ENCODE data around the gene CCDC30. TPM values are rescaled to one million over a fixed set of nuclear protein-coding genes. Genes with fewer than 3 reads are reported as not detected.
A peak's percentile ranks its signal among the peaks of the same experiment; 100 is the strongest.
"Not testable (repeated sequence)": the region's sequence is repeated elsewhere in the genome, so short reads cannot be mapped to it uniquely, and the experiment has no call there.

Gene CCDC30
- total RNA-seq, 1 experiment from 2014 or later: 1.3 TPM

- peaks cover 46% of the 10 kb centered on the region for H3K9me3 ChIP-seq (ENCODE audit: control insufficient read depth, insufficient read depth, low read depth, low read length)
- H3K27ac ChIP-seq (ENCODE audit: low read length): no peak overlapping the region
- ChIA-PET POLR2A (interaction anchor here (0.5 to 0.6 kb wide), 2 partner anchors 264 to 577 kb away, joined by 4 to 5 read pairs; no protein-coding TSS in a partner anchor), CTCF (no interaction called here)
- DNase-seq (ENCODE audit: low read depth, low spot score): no peak
- H3K36me3 ChIP-seq (ENCODE audit: control insufficient read depth, insufficient read depth, low read length): no peaks in the 10 kb centered on the region
- in situ Hi-C loops (cut with HindIII; ENCODE audit: low pct_unique_long_range_greater_than_20kb, low sequenced_read_pairs): no loop called here
- no peaks in the 10 kb centered on the region for H3K27me3 ChIP-seq (ENCODE audit: control insufficient read depth, insufficient read depth, low read length)
- no peak for ATAC-seq
- no peak overlapping the region for H3K4me3 ChIP-seq (ENCODE audit: low read depth in 2 of 2, low read length in 2 of 2)
- BruUV-seq (replicated peaks): no TSS peak
- no peaks in the 10 kb centered on the region for H3K4me1 ChIP-seq (ENCODE audit: control insufficient read depth, insufficient read depth, low read length)
- TF ChIP-seq REST (IDR thresholded peaks at IDR 0.05; ENCODE audit: insufficient read depth in 1 of 2, low read depth in 2 of 2, low read length in 1 of 2): no peak
- intact Hi-C loops (cut with micrococcal nuclease; ENCODE audit: unreplicated experiment): no loop called here
Observed at GRCh38 chr1:42506576-42506975, 43.5 kb downstream of the CCDC30 start.

- POLR2A ChIA-PET; H3K4me1 ChIP-seq (ENCODE audit: control insufficient read depth, insufficient read depth, low read length); H3K27me3 ChIP-seq (ENCODE audit: control insufficient read depth, insufficient read depth, low read length); H3K4me3 ChIP-seq (ENCODE audit: low read depth in 2 of 2, low read length in 2 of 2); BruUV-seq (replicated peaks); H3K27ac ChIP-seq (ENCODE audit: low read length); intact Hi-C loops (cut with micrococcal nuclease; ENCODE audit: unreplicated experiment); H3K36me3 ChIP-seq (ENCODE audit: control insufficient read depth, insufficient read depth, low read length); ATAC-seq; in situ Hi-C loops (cut with HindIII; ENCODE audit: low pct_unique_long_range_greater_than_20kb, low sequenced_read_pairs); DNase-seq (ENCODE audit: low read depth, low spot score); CTCF ChIA-PET: not testable (repeated sequence)
- H3K9me3 ChIP-seq (ENCODE audit: control insufficient read depth, insufficient read depth, low read depth, low read length): peaks cover 24% of the 10 kb centered on the region; the same call in 1 of the 2 replicates
- peak; percentile 50 for TF ChIP-seq CTCF (IDR thresholded peaks at IDR 0.05)
Observed at GRCh38 chr1:42511581-42512155, 48.6 kb downstream of the CCDC30 start.

- no TSS peak for BruUV-seq (replicated peaks)
- no peaks in the 10 kb centered on the region for H3K27me3 ChIP-seq (ENCODE audit: control insufficient read depth, insufficient read depth, low read length)
- H3K27ac ChIP-seq (ENCODE audit: low read length): no peak overlapping the region
- POLR2A ChIA-PET: no interaction called here
- no peak for TF ChIP-seq CTCF (IDR thresholded peaks at IDR 0.05)
- TF ChIP-seq TCF7L2 (IDR thresholded peaks at IDR 0.05; ENCODE audit: low read depth, low read length): no peak
- TF ChIP-seq POLR2AphosphoS5 (IDR thresholded peaks at IDR 0.05; ENCODE audit: low read depth, low read length): no peak
- no peak for TF ChIP-seq SIN3A (IDR thresholded peaks at IDR 0.05; ENCODE audit: borderline replicate concordance, insufficient read depth, low read depth, low read length)
- no peak for TF ChIP-seq REST (IDR thresholded peaks at IDR 0.05; ENCODE audit: insufficient read depth in 1 of 2, low read depth in 2 of 2, low read length in 1 of 2)
- no peaks in the 10 kb centered on the region for H3K4me1 ChIP-seq (ENCODE audit: control insufficient read depth, insufficient read depth, low read length)
- DNase-seq (ENCODE audit: low read depth, low spot score): no peak
- CTCF ChIA-PET: no interaction called here
- no peak for ATAC-seq
- intact Hi-C loops (cut with micrococcal nuclease; ENCODE audit: unreplicated experiment) (no loop called here), in situ Hi-C loops (cut with HindIII; ENCODE audit: low pct_unique_long_range_greater_than_20kb, low sequenced_read_pairs) (no loop called here)
- no peaks in the 10 kb centered on the region for H3K36me3 ChIP-seq (ENCODE audit: control insufficient read depth, insufficient read depth, low read length)
- no peak overlapping the region for H3K4me3 ChIP-seq (ENCODE audit: low read depth in 2 of 2, low read length in 2 of 2)
- H3K9me3 ChIP-seq (ENCODE audit: control insufficient read depth, insufficient read depth, low read depth, low read length): peaks cover 18% of the 10 kb centered on the region
Observed at GRCh38 chr1:42518908-42519307, 55.8 kb downstream of the CCDC30 start.

Data from Panc1 (cell line).